ENCODE measurements around the gene MYCBPAP. TPM values are rescaled to one million over a fixed set of nuclear protein-coding genes. Genes with fewer than 3 reads are reported as not detected.

Gene MYCBPAP
- total and polyA plus RNA-seq, 11 donors: 0.29 to 2.4 (median 0.76) TPM; not detected in 1

GRCh38 chr17:50536683-50537646, 28.7 kb downstream of the MYCBPAP start:
- H3K4me1 ChIP-seq: peaks cover 0 to 52% (median 17%) of the 10 kb centered on the region in 12 donors
- no peaks in the 10 kb centered on the region for H3K9me3 ChIP-seq
- H3K27me3 ChIP-seq: peaks cover 0 to 27% (median 12%) of the 10 kb centered on the region in 9 donors
- no peak for TF ChIP-seq POLR2A (IDR thresholded peaks at IDR 0.05)
- TF ChIP-seq, protein P1, sequence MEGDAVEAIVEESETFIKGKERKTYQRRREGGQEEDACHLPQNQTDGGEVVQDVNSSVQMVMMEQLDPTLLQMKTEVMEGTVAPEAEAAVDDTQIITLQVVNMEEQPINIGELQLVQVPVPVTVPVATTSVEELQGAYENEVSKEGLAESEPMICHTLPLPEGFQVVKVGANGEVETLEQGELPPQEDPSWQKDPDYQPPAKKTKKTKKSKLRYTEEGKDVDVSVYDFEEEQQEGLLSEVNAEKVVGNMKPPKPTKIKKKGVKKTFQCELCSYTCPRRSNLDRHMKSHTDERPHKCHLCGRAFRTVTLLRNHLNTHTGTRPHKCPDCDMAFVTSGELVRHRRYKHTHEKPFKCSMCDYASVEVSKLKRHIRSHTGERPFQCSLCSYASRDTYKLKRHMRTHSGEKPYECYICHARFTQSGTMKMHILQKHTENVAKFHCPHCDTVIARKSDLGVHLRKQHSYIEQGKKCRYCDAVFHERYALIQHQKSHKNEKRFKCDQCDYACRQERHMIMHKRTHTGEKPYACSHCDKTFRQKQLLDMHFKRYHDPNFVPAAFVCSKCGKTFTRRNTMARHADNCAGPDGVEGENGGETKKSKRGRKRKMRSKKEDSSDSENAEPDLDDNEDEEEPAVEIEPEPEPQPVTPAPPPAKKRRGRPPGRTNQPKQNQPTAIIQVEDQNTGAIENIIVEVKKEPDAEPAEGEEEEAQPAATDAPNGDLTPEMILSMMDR (IDR thresholded peaks at IDR 0.05): no peak
- DNase-seq (no peak), ATAC-seq (no peak)
- no peak overlapping the region for H3K27ac ChIP-seq
- no peak overlapping the region for H3K4me3 ChIP-seq
- intact Hi-C loops (cut with DNase I): no loop called here
- peaks cover 0 to 20% (median 0%) of the 10 kb centered on the region in 9 donors for H3K36me3 ChIP-seq
- WGBS, 4 donors: 92 to 95% (median 93%) methylated on average over 42 to 45 of the region's 45 CpGs

DNA sequence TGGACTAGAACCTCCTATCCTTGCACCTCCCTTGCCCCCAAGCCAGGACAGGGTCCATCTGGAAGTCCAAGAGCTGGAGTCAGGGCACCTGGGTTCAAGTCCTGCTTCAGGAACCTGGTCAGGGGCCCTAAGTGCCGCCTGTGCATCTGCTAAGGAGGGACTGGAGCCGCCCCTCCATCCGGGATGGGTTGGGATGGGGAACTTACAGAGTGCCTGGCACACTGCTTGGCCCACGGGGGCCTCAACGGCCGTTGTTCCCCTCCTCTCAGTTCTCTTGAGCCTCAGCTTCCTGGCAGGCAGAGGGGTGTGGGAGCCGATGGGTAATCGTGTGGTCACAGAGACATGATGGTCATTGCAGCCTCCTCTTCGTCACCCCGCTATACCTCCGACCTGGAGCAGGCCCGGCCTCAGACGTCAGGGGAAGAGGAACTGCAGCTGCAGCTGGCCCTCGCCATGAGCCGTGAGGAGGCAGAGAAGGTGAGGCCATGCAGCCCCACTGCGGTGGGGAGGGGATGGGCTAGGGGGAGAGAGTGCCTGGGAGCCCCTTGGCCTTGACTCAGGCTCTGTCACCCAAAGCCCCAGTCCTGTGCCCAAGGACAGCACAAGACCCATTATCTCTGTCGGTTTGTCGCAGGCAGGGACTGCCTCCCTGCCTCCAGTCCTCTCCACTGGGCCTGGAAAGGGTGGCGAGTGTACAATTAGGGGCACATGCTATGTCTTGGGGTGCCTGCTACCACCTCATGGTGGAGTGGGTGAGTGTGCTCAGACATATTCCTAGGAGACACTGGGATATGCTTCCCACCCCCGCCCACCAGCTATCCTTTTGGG, 29.7 kb downstream of the MYCBPAP start:
- H3K36me3 ChIP-seq: peaks cover 0 to 20% (median 0%) of the 10 kb centered on the region in 9 donors
- TF ChIP-seq, protein P1 (IDR thresholded peaks at IDR 0.05): no peak
- no peak for TF ChIP-seq POLR2A (IDR thresholded peaks at IDR 0.05)
- DNase-seq (no peak), ATAC-seq (no peak)
- no peak overlapping the region for H3K4me3 ChIP-seq
- no peak overlapping the region for H3K27ac ChIP-seq
- H3K27me3 ChIP-seq: peaks cover 0 to 17% (median 3%) of the 10 kb centered on the region in 9 donors
- intact Hi-C loops (cut with DNase I): no loop called here
- H3K4me1 ChIP-seq: peaks cover 0 to 51% (median 23%) of the 10 kb centered on the region in 12 donors
- H3K9me3 ChIP-seq: no peaks in the 10 kb centered on the region
- 86 to 92% (median 87%) methylated on average over 14 to 20 of the region's 20 CpGs for WGBS, 4 donors

DNA sequence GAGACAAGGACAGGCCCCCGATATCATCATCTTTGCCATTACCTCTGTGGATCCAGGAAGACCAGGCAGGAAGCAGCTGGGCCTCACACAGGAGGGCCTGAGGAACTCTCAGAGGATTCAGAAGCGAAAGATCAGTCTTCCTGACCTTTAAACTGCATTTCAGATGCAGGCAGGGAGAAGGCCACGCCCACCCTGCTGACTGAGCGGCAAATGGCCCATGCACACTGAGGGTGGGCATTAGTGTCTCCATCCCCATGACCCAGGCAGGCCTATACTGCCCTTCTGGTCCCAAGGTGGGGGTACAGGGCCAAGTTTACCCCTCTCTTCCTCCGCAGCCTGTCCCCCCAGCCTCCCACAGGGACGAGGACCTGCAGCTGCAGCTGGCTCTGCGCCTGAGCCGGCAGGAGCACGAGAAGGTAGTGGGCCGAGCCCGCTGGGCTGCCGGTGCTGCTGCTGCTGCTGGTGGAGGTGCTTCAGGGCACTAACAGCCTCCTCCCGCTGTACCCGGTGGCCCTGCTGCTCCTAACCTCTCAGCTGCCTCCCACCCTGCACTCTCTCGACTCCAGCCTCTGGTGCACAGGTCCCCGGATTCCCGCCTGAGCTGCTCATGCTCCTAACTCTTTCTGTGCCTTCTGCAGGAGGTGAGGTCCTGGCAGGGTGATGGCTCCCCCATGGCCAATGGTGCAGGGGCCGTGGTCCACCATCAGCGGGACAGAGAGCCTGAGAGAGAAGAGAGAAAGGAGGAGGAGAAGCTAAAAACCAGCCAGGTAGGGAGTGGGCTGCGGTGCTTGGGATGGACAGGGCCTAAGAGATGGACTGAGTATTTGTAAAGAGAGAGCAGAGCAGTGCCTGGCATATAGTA, 30.5 kb downstream of the MYCBPAP start:
- DNase-seq (no peak), ATAC-seq (no peak)
- H3K27ac ChIP-seq: no peak overlapping the region
- 63 to 81% (median 71%) methylated on average over 16 to 20 of the region's 20 CpGs for WGBS, 4 donors
- no peaks in the 10 kb centered on the region for H3K9me3 ChIP-seq
- peaks cover 0 to 50% (median 24%) of the 10 kb centered on the region in 12 donors for H3K4me1 ChIP-seq
- intact Hi-C loops (cut with DNase I): no loop called here
- no peak overlapping the region for H3K4me3 ChIP-seq
- TF ChIP-seq POLR2A (IDR thresholded peaks at IDR 0.05): no peak
- TF ChIP-seq, protein P1 (IDR thresholded peaks at IDR 0.05): no peak
- H3K36me3 ChIP-seq: peaks cover 0 to 20% (median 0%) of the 10 kb centered on the region in 9 donors
- H3K27me3 ChIP-seq: peaks cover 0 to 11% (median 0%) of the 10 kb centered on the region in 9 donors
